SW480 (cell line): ENCODE measurements around the gene BET1.
"Not testable (repeated sequence)": the region's sequence is repeated elsewhere in the genome, so short reads cannot be mapped to it uniquely, and the experiment has no call there.

Source experiments
- DNase-seq: peaks from one replicate; pipeline ENCODE4 v3.0.0-alpha.2; 2016; ENCODE audit warnings: low spot score

Gene BET1, protein sequence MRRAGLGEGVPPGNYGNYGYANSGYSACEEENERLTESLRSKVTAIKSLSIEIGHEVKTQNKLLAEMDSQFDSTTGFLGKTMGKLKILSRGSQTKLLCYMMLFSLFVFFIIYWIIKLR

DNA sequence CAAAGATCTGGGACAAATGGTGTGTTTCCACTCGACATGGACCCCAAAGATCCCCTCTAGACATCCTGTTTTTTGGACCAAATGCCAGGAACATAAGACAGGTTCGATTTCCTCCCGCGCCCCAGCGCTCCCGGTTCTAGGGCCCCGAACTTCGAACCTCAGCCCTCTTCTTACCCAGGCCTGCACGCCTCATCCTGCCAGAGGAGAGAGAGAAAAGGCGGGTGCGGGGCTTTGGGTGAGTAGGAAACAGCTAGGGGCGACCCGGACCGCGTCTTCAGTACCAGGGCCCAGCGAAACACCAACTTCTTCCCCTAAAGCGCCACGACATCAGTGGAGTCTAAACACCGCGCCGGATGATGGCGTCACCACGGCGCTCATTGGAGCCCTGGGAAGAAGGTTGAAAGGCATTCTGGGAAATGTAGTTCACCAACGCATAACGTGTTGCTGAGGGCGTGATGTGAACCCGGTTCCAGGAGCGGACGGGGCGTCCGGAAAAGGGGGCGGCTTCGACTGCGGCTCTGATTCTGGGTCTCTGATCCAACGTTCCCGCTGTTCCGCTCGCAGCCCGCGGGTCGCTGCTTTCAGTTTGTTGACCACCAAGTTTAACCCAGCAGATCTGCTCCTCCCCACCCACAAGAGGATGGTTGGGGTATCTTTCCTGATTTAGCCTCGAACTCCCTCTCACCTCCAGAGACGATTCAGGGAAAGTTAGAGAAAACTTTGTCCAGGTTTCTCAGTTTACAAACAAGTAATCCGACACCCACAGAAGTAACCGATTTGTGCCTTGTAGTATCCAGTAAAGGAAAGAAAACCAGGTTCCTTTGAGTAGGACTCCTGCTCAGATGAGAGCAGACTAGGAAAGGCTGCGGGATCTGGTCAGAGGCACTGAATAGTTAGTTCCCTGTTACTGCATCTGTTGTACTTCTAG lies at the start of gene BET1:
Gene BET1 (minus strand): TSS at position 332 of the 928 bp plus-strand sequence. CDS start 139 bp downstream, at position 193.
- DNase-seq = peak; percentile 98

DNA sequence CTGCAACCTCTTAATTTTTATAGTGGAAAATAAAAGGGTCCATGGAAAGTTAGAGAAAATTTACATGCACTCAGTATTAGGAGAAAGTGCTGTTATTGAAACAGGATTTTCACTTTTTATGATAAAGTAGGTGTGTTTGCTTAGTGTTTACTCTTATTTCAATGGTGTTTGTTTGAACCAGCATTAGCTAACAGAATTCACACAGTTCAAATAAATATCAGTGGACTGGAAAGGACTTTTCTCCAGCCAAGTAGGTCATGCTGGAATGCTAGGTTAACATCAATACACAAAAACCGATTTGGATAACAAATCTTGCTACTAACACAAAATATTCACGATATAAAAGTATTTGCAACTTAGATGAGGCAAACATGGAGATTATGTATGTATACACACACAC lies 49.4 kb upstream of the BET1 start:
- no peak for DNase-seq

DNA sequence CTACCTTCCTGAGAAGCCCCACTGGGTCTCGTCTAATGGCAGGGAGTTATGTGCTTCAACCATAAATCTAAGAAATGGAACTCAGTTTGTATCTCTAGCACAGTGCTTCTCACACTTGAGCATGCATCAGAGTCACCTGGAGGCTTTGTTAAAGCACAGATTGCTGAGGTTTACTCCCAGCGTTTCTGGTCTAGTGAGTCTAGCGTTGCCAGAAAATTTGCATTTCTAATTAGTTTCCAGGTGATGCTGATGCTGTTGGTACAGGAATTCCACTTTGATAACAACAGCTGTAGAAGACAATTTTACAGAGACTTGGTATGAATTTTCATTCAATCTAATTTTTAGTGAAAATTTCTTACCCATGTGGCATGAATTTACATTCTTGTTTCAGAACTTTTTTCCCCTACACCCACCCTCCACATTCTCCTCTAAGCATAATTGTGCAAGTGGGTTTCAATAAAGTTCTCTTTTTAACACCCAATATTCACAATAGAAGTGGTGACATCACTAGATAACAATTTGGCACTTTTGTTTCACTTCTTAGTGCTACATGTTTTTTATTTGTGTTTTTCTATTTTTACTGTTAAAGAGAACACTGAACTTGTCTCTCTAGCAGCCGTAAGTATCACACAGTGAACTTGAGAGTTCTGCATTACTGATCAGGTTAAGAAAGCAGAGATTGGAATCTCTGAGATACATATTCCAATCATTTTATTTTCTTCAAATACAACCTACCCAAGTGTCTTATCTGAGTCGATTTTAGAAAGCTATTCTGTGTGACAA lies 48.4 kb upstream of the BET1 start:
- no peak for DNase-seq

DNA sequence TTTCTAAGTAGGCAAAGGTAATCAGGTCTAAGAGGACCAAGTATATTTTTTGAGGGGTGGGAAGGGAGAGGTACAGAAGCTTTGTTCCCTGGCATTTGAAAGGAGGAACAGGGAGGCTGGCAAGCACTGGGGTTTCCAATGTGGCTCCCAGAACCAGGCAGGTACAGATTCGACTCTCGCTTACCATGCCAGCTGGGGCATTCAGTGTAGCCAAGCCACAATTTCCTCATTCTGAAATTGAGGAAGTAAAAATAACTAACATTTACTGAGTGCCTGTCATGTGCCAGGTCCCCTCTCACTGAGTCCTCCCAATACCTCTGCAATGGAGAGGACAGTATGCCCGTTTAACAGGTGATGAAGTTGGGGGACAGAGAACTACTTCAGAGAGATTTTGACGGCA lies 45.9 kb upstream of the BET1 start:
- DNase-seq = no peak

DNA sequence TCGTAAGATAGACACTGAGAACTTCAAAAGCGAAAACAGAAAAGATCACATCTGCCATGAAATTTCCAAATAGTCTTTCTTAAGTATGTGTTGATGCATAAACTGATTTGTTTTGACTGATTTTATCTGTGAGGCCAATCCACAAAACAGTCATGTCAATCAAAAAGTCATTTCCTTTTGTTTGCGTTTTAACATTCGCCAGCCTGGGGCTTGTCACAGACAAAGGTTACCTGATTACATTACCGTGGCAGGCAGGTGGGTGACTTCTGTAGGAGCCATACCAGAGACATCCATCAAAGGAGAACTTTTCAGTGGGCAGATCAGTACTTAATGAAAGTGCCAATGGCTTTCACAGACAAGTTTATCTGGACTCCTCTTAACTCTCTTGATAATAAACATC lies 45.5 kb upstream of the BET1 start:
- no peak for DNase-seq

DNA sequence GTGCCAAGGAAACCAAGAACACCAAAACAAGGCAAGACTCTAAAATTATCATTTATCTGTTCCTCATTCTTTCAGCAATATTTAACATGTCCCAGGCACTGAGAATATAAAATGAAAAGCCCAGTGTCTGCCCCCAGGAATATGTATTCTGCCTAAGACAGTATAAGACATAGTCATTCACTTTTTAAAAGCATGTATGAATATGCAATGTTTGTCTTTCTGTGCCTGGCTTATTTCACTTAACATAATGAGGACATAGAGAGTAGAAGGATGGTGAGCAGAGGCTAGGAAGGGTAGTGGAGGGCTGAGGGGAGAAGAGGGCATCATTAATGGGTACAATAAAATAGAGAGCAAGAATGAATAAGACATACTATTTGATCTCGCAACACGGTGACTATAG lies 44.6 kb upstream of the BET1 start:
- no peak for DNase-seq

DNA sequence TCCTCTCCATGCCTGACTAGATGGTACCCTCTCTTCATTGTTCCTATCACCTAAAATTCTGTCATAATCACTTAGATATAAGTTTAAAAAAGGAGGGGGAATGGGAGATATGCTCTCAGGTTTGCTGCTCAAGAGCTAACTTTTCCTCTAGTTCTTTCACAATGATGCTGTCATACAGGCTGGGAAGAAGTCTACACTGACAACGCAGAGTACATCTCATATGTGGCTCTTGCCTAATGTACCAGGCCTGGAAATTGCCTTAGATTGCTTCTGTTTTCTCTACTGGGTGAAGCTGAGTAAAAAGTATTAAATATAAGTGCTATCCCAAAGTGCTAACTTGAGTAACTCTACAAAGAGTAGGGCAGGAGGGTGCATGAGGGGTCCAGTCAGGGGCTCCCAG lies 43.8 kb upstream of the BET1 start:
- DNase-seq = no peak

DNA sequence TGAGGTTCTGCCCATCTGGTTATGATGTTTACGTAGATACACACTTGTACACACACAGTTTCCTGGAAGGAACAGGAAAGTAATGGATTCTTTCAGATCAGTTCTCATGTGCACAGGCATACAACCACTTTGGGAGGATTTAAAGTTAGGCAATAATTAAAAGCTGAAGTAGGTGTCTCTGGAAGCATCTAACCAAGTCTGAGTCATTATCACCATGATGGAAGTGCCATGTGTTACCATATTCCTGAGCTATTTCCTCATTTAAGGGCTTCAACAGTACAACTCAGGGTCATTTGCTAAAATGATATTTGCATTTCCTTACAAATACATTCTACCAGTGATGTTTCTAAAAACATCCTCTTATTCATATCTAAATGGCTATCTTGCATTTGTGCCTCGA lies 41.4 kb upstream of the BET1 start:
- no peak for DNase-seq

DNA sequence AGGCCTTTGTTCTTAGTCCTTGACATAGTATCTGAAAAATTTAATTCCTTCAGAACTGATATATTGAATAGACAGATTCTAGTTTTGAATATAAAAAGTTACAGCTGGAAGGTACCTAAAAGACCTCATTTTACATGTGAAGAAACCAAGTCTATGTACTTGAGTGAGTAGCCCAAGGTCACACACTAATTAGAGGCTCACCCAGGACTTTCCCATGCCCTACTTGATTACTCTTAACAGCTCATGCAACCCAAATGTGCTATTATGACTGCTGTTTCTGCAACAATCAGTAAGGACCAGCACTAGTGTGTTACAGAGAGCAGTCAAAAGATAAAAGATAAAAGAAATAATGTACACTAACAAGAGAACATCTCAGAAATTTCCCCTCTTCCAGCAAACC lies 40.7 kb upstream of the BET1 start:
- no peak for DNase-seq

DNA sequence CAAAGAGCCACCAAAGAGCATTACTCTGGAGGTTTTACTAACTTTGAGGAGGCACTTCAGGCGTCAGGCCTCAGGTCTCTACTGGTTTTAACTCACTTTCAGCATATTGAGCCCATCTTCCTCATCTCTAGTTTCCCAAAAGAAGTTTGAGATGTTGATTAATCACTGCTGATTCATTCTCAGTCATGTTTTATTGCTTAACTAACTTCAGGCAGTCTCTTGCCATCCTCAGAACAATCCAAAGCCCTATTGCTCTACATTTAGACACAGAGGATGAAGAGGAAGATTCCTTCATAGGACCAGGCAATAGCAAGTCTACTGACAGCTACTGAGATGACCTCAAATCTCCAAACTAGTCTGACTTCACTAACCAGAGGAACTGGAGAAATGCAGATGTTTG lies 39.1 kb upstream of the BET1 start:
- DNase-seq = no peak

DNA sequence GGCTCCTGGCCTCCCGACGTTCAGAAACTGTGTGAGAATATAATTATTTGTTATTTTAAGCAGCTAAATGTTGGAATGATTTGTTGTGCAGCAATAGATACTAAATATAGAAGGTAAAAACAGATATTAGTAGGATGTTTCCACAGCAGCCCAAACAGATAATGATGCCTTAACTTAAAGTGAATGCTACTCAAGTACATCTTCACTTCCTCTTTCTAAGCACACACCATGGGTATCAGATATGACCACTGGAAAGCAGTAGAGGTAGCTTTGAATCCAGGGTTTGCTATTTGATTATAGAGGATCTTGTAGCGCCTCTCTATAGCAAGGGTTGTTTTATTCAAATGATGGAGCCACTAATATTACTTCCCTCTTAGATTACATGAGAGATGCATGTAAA lies 38.2 kb upstream of the BET1 start:
- DNase-seq = no peak

DNA sequence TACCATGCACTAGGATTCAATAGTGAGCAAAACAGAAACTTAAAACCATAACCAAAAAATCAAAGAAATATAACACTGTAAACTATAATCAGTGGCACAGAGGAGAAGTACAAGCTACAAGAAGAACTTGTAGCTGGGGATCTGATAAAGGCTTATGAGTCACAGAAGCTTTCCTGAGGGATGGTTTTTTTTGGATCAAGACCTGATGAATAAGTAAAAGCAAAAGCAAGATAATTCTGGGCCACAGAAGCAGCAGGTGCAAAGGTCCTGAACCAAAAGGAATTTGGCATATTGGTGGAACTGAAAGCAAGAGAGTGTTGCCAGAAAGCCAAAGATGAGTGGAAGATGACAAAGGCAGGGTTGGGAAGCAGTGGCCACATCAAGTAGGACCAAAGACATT lies 37.4 kb upstream of the BET1 start:
- no peak for DNase-seq

DNA sequence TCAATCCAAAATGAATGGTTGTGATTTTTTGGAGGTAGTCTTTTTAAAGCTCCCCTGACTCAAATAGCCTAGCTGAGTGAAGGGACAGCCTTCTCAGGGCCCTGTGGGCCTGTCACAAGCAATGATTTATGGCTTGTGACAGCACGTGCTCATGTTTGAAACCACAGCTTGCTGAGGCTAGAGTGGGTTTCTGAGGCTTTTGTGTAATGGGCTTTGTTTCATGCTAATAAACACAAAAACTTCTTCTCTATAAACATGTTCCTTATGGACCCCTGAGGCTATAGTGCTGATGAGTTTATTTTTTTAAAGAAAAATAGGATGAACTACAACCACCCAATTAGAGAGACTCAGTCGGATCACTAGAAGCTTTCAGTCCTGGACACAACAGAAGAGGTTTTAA lies 36.1 kb upstream of the BET1 start:
- no peak for DNase-seq

DNA sequence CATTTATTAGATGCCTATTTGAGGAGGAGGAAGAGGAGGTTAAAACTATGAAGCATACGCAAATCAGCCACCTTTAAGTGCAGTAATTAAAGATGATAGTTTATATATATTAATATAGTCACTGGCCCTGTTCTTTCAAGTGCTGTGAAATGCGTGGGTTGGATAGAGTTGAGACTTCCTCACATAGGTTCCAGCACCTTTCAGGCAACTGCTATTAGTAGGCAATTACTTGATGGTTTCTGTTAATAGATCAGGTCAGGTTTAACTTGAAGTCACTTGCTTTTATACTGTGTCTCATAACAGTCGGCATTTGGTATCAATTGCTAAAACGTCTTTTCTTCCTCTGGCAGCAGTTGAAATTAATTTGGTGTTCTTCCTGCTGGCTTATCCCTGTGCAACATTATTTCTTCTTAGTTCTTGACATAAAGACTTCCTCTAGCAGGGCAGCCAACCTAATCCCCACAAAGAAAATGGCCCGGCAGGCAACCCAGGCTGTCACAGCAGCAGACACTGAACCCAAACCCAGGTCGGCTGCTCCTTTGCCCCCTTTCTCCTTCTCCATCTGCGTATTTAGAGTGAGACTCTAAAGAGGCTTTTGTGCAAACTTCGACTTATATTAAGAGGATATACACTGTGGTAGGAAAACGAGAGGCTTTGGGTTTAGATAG lies 35.3 kb upstream of the BET1 start:
- DNase-seq = no peak

DNA sequence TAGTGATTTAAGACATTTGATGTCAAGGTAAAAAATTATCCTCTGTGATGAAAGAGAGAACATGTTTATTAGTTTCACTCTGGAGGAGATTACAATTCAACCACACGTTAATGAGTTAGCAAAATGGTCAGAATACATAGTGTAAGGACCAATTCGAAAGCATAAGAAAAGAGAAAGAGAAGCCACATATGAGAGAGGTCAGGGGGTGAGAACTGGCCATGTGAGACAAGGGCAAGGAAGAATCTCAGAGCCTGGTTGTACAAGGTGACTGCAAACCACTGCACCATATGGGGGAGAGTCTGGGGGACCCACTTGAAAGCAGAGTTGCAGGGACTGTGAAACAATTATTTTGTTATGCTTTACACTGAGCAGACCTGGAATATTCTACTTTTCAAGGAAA lies 27.7 kb upstream of the BET1 start:
- DNase-seq = no peak

DNA sequence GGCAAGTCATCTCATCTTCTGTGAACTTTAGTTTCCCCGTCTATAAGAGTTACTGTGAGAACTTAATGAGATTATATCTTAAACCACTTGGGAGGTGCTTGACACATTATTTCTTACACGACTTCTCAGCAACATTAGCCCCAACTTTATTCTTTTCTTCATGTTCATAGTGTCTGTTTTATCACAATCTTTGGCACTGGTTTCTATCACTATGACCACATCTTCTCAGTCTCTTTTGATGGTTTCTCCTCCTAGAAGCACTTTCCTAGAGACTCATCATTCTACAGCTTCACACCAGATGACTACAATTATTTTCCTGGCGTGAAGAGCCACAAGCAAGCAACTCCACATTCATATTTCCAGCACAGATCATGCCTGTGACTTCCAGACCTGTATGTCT lies 26.5 kb upstream of the BET1 start:
- DNase-seq = no peak

DNA sequence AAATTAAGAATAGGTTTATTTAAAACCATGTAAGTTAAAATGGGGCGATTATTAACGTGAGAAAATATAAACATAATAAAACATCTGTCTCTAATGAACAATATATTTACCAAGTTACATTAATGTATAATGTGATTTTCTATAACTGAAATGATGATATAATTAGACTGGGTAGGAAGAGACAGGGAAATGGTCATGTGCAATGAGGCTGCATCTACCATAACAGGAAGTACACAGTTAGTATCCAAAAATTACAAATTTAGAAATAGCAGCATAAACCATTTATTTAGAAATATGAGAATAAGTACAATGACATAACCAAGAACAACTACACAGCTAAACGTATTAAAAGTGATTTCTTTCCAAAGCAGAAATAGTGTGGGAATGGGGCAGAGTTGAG lies 25.8 kb upstream of the BET1 start:
- no peak for DNase-seq

DNA sequence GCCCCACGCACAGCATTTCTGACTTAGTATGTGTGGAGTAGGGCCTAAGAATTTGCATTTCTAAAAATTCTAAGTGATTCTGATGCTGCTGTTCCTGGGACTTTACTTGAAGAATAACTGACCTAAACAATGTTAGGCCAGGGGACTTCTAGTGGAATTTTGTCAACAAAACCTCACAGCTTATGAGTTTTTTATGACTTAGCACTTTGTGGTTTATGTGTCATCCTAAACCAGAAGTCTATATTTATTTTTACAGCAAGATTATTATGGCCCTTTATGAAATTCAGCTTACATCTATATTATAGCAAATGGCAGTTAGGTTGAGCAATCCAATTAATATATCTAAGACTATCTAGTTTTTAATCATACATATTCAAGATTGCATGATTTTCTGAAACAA lies 24.6 kb upstream of the BET1 start:
- no peak for DNase-seq

DNA sequence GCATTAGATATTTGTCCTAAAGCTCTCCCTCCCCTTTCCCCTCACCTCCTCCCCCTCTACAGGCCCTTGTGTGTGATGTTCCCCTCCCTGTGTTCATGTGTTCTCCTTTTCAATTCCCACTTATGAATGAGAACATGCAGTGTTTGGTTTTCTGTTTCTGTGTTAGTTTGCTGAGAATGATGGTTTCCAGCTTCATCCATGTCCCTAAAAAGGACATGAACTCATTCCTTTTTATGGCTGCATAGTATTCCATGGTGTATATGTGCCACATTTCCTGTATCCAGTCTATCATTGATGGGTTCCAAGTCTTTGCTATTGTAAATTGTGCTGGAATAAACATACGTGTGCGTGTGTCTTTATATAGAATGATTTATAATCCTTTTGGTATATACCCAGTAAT lies 22.5 kb upstream of the BET1 start:
- not testable (repeated sequence) for DNase-seq

DNA sequence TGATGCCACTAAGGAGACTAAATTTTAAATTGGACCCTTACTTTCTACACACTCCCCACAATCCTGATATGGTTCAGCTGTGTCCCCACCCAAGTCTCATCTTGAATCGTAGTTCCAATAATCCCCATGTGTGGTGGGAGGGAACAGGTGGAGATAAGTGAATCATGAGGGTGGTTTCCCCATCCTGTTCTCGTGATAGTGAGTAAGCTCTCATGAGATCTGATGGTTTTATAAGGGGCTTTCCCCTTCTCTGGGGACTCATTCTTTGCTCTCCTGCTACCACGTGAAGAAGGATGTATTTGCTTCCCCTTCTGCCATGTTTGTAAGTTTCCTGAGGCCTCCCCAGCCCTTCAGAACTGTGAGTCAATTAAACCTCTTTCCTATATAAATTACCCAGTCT lies 18.4 kb upstream of the BET1 start:
- no peak for DNase-seq

DNA sequence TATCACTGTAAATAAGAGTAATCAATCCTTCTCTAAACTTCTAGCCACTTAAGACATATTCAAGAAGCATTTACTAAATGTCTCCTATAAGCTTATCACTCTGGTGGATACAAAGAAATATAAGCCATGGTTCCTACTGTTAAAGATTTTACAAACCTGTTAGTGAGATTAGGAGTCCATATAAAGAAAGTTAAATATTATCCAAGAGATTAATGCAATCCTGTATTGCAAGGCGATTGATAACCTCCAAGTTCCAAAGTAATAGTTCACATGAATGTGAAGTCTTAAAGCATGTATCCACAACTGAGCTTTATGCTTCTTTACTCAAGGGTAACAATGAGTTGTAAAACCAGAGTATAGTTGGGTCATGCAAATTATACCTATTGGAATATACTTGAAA lies 12.6 kb upstream of the BET1 start:
- no peak for DNase-seq

DNA sequence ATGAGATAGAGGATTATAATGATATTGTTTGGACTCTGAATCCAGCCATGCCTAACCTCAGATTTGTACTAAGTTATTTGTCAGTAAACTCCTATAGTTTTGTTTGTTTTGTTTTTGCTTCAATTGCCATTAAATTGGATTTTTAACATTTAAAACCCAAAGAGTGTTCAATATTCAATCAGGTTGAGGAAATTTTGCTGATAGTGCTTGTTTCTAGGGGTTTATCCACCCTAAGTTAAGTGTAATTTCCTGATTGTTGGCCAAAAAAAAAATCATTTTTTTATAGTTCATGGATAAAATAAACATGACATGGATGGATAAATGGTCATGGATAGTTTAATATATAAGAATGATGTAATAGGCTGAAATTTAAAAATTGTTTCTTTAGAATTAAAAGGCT lies 11.4 kb upstream of the BET1 start:
- no peak for DNase-seq

DNA sequence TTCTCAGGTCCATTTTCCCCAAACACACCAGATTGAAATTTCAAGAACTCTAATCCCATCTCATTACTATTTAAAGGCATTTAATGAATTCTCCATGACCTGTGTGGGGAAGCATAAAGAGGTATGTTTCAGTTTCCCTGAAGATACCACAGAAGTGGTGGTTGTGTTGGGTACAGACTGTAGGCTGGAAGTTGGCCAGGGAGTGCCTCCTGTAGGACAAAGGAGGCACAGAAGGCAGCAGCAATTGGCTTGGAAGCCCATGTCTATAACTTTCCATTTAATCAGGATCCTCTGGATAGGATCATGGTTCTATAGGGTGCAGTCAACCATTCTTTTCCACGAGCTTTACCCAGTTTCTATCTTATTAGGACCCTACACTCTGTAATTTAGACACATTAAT lies 8.6 kb upstream of the BET1 start:
- no peak for DNase-seq
